HL-60 (cell line): ENCODE data around the gene GDI2.

Source experiments
- DNase-seq, 2 experiments: peaks; one replicate each; pipeline ENCODE4 v3.0.0-alpha.2; 2010 to 2020; ENCODE audit warnings: low read depth in 1 of 2, low spot score in 1 of 2
- H3K27ac ChIP-seq: fragments of 250-450 bp; sonication (Bioruptor Pico); replicated peaks from 2 replicates; pipeline ENCODE4 v1.5.1; 2020; ENCODE audit warnings: mild to moderate bottlenecking, moderate library complexity
- H3K27me3 ChIP-seq: fragments of 250-450 bp; sonication (Bioruptor Pico); 2 replicates; pipeline ENCODE4 v1.5.1; 2021; ENCODE audit warnings: mild to moderate bottlenecking, moderate library complexity; ENCODE audit not compliant: insufficient read depth, poor library complexity, severe bottlenecking
- H3K4me3 ChIP-seq: replicated peaks from 2 replicates; pipeline ENCODE4 v1.5.1; 2011; ENCODE audit warnings: mild to moderate bottlenecking, control low read depth, low read length; ENCODE audit not compliant: insufficient read depth
- GABPA ChIP-seq: IDR thresholded peaks from 2 replicates; pipeline ENCODE4 v1.6.1; 2012; ENCODE audit warnings: low read depth
- POLR2AphosphoS5 ChIP-seq: IDR thresholded peaks from 2 replicates; pipeline ENCODE4 v1.6.1; 2012; ENCODE audit warnings: low read depth
- SPI1 ChIP-seq: IDR thresholded peaks from 2 replicates; pipeline ENCODE4 v1.6.1; 2012; ENCODE audit warnings: low read depth, mild to moderate bottlenecking, borderline replicate concordance
- TF ChIP-seq, protein P1 (sequence below): IDR thresholded peaks from one replicate; pipeline ENCODE4 v1.5.1; 2011; ENCODE audit warnings: low read length, control low read depth, inconsistent platforms; ENCODE audit not compliant: insufficient read depth
- TF ChIP-seq, protein P2 (sequence below): IDR thresholded peaks from 2 replicates; pipeline ENCODE4 v1.6.1; 2012; ENCODE audit warnings: low read depth; ENCODE audit not compliant: insufficient replicate concordance

The GDI2 gene

DNA sequence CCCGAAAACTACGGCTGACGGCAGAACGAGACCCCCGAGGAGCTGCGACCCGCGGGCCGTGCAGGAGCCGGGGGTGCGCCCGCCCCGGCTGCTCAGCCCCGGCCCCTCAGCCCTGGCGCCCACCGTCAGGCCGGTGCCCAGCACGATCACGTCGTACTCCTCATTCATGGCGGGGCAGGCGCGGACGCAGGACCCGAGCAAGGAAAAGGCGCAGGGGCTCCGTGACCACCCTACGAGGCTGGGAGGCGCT, 218 bp downstream of the GDI2 start:
- H3K27me3 ChIP-seq: no peaks in the 10 kb centered on the region
- TF ChIP-seq, protein P1, sequence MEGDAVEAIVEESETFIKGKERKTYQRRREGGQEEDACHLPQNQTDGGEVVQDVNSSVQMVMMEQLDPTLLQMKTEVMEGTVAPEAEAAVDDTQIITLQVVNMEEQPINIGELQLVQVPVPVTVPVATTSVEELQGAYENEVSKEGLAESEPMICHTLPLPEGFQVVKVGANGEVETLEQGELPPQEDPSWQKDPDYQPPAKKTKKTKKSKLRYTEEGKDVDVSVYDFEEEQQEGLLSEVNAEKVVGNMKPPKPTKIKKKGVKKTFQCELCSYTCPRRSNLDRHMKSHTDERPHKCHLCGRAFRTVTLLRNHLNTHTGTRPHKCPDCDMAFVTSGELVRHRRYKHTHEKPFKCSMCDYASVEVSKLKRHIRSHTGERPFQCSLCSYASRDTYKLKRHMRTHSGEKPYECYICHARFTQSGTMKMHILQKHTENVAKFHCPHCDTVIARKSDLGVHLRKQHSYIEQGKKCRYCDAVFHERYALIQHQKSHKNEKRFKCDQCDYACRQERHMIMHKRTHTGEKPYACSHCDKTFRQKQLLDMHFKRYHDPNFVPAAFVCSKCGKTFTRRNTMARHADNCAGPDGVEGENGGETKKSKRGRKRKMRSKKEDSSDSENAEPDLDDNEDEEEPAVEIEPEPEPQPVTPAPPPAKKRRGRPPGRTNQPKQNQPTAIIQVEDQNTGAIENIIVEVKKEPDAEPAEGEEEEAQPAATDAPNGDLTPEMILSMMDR: no peak
- TF ChIP-seq POLR2AphosphoS5: no peak
- TF ChIP-seq, protein P2, sequence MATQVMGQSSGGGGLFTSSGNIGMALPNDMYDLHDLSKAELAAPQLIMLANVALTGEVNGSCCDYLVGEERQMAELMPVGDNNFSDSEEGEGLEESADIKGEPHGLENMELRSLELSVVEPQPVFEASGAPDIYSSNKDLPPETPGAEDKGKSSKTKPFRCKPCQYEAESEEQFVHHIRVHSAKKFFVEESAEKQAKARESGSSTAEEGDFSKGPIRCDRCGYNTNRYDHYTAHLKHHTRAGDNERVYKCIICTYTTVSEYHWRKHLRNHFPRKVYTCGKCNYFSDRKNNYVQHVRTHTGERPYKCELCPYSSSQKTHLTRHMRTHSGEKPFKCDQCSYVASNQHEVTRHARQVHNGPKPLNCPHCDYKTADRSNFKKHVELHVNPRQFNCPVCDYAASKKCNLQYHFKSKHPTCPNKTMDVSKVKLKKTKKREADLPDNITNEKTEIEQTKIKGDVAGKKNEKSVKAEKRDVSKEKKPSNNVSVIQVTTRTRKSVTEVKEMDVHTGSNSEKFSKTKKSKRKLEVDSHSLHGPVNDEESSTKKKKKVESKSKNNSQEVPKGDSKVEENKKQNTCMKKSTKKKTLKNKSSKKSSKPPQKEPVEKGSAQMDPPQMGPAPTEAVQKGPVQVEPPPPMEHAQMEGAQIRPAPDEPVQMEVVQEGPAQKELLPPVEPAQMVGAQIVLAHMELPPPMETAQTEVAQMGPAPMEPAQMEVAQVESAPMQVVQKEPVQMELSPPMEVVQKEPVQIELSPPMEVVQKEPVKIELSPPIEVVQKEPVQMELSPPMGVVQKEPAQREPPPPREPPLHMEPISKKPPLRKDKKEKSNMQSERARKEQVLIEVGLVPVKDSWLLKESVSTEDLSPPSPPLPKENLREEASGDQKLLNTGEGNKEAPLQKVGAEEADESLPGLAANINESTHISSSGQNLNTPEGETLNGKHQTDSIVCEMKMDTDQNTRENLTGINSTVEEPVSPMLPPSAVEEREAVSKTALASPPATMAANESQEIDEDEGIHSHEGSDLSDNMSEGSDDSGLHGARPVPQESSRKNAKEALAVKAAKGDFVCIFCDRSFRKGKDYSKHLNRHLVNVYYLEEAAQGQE: no peak
- TF ChIP-seq SPI1: no peak
- TF ChIP-seq GABPA: no peak
- no peak for DNase-seq
- H3K27ac ChIP-seq: peak overlapping the region; percentile 91
- H3K4me3 ChIP-seq: peak overlapping the region; percentile 58

DNA sequence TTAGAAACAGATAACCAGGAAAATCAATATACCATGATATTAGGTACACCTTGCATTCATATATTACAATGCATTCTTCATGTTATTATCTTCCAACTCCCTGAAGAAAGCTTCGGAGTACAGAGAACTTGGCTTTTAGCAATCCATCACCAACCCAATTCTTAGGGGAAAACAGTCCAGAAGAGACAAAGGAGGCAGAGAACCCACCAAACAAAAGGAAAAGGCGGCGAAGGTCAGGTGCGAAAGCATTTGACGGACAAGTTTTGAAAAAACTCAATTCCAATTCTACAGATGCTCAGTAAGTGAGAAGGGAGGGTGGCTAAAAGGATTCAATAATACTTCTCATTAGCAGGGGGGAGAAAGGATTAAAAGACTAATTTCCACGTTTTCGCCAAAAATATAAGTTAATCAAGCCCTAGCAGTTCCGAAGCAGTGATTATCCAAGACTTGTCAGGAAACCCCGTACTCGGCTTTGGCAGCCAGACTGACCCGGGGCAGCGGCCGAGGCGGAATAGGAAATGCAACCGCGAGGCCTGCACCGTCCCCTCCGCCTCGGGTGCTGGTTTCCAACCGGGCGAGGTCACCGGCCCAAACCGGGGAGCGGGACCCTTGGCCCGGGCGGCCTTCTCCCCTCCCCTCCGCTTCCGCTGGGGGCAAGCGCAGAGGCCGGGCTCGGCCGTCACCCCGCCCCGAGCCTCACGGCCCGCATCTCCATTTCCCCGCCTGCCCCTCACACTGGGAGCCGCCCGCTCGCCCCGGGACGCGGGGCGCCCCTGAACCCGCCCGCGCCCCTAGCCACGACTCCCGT, 747 bp downstream of the GDI2 start:
- peak in 1 of 2 experiments; percentile 3 for DNase-seq
- peak overlapping the region; percentile 91 for H3K27ac ChIP-seq
- H3K4me3 ChIP-seq: peak overlapping the region; percentile 58
- no peak for TF ChIP-seq GABPA
- TF ChIP-seq POLR2AphosphoS5: no peak
- TF ChIP-seq, protein P2: no peak
- TF ChIP-seq SPI1: no peak
- TF ChIP-seq, protein P1: no peak
- H3K27me3 ChIP-seq: no peaks in the 10 kb centered on the region

DNA sequence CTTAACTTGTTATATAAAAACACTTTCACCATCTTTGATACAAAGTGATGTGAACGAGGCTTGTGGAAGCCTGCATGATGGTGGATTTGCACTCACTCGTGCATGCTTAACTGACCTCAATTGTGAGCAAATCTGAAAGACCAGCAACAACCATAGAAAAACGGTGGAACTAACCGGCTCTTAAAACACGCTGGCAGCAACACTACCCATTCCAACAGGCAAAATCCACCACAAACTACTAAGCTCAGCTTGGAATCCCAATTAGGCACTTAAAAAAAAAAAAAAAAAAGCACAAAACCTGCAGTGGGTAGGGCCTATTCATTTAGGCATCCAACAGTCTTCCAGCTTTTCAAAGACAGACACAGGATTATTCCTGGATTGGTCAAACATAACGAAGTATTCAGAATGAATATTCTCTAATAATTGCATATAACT, 1.8 kb downstream of the GDI2 start:
- peak overlapping the region; percentile 58 for H3K4me3 ChIP-seq
- TF ChIP-seq, protein P2: no peak
- TF ChIP-seq SPI1 (no peak), GABPA (no peak), POLR2AphosphoS5 (no peak)
- TF ChIP-seq, protein P1: no peak
- no peaks in the 10 kb centered on the region for H3K27me3 ChIP-seq
- no peak overlapping the region; the same call in 1 of the 2 replicates for H3K27ac ChIP-seq
- DNase-seq: no peak
